H9 (cell line): ENCODE data around the gene EPAS1. TPM values are rescaled to one million over a fixed set of nuclear protein-coding genes. Genes with fewer than 3 reads are reported as not detected.

Experiments
- DNase-seq: peaks from one replicate; pipeline ENCODE4 v3.0.0-alpha.2; 2017
- H2AFZ ChIP-seq: one replicate; pipeline ENCODE4 v1.6.1; 2013; ENCODE audit warnings: mild to moderate bottlenecking, low read length, control low read depth, moderate library complexity
- H2AK5ac ChIP-seq: 2 replicates; pipeline ENCODE4 v1.6.1; 2013; ENCODE audit warnings: low read length, control low read depth, mixed read lengths; ENCODE audit not compliant: insufficient read length
- H2BK120ac ChIP-seq: one replicate; pipeline ENCODE4 v1.6.1; 2013; ENCODE audit warnings: low read depth, mild to moderate bottlenecking, low read length, control low read depth, inconsistent platforms; ENCODE audit not compliant: poor library complexity, severe bottlenecking
- H2BK12ac ChIP-seq: 2 replicates; pipeline ENCODE4 v1.6.1; 2013; ENCODE audit warnings: low read length, control low read depth, mixed read lengths, low read depth; ENCODE audit not compliant: insufficient read length
- H2BK15ac ChIP-seq: 2 replicates; pipeline ENCODE4 v1.6.1; 2013; ENCODE audit warnings: low read depth, low read length, control low read depth
- H2BK20ac ChIP-seq: one replicate; pipeline ENCODE4 v1.6.1; 2013; ENCODE audit warnings: low read depth, mild to moderate bottlenecking, low read length, control low read depth, inconsistent platforms; ENCODE audit not compliant: poor library complexity, severe bottlenecking
- H2BK5ac ChIP-seq: 2 replicates; pipeline ENCODE4 v1.6.1; 2013; ENCODE audit warnings: low read length, control low read depth, mixed read lengths; ENCODE audit not compliant: insufficient read length
- H3K14ac ChIP-seq: 2 replicates; pipeline ENCODE4 v1.6.1; 2013; ENCODE audit warnings: low read length, control low read depth; ENCODE audit not compliant: insufficient read depth
- H3K18ac ChIP-seq: 2 replicates; pipeline ENCODE4 v1.6.1; 2013; ENCODE audit warnings: low read depth, mild to moderate bottlenecking, mixed read lengths, low read length, control low read depth; ENCODE audit not compliant: insufficient read length
- H3K23ac ChIP-seq: 2 replicates; pipeline ENCODE4 v1.6.1; 2013; ENCODE audit warnings: low read length, control low read depth, mixed read lengths, low read depth; ENCODE audit not compliant: insufficient read length
- H3K23me2 ChIP-seq: 2 replicates; pipeline ENCODE4 v1.6.1; 2013; ENCODE audit warnings: low read depth, mild to moderate bottlenecking, mixed read lengths, low read length, control low read depth; ENCODE audit not compliant: insufficient read length, poor library complexity, severe bottlenecking
- H3K27ac ChIP-seq: 2 replicates; pipeline ENCODE4 v1.5.1; 2013; ENCODE audit warnings: low read length, control low read depth, mixed read lengths, low read depth; ENCODE audit not compliant: insufficient read length
- H3K27me3 ChIP-seq: 2 replicates; pipeline ENCODE4 v1.6.1; 2013; ENCODE audit warnings: low read length, control low read depth, inconsistent platforms; ENCODE audit not compliant: insufficient read depth
- H3K4ac ChIP-seq: 2 replicates; pipeline ENCODE4 v1.6.1; 2013; ENCODE audit warnings: low read depth, mild to moderate bottlenecking, control low read depth, inconsistent platforms, low read length, moderate library complexity
- H3K4me1 ChIP-seq: 2 replicates; pipeline ENCODE4 v1.6.1; 2013; ENCODE audit warnings: low read length, control low read depth, inconsistent platforms; ENCODE audit not compliant: insufficient read depth
- H3K4me2 ChIP-seq: 2 replicates; pipeline ENCODE4 v1.6.1; 2013; ENCODE audit warnings: low read length, control low read depth, mixed read lengths; ENCODE audit not compliant: insufficient read length, insufficient read depth
- H3K56ac ChIP-seq: 2 replicates; pipeline ENCODE4 v1.6.1; 2013; ENCODE audit warnings: low read depth, mild to moderate bottlenecking, mixed read lengths, low read length, control low read depth; ENCODE audit not compliant: insufficient read length
- H3K79me1 ChIP-seq: 2 replicates; pipeline ENCODE4 v1.6.1; 2013; ENCODE audit warnings: low read depth, mild to moderate bottlenecking, moderate library complexity, low read length, control low read depth, inconsistent platforms; ENCODE audit not compliant: insufficient read depth, poor library complexity, severe bottlenecking
- H3K79me2 ChIP-seq: 2 replicates; pipeline ENCODE4 v1.6.1; 2013; ENCODE audit warnings: low read length, control low read depth, inconsistent platforms; ENCODE audit not compliant: insufficient read depth
- H3K9ac ChIP-seq: 2 replicates; pipeline ENCODE4 v1.6.1; 2013; ENCODE audit warnings: low read length, control low read depth, mixed read lengths; ENCODE audit not compliant: insufficient read length; ENCODE audit errors: extremely low read depth
- H3K9me3 ChIP-seq: one replicate; pipeline ENCODE4 v1.6.1; 2013; ENCODE audit warnings: low read depth, low read length, inconsistent platforms; ENCODE audit not compliant: control insufficient read depth
- H3T11ph ChIP-seq: one replicate; pipeline ENCODE4 v1.6.1; 2013; ENCODE audit warnings: mild to moderate bottlenecking, low read length, control low read depth, inconsistent platforms
- H4K20me1 ChIP-seq: one replicate; pipeline ENCODE4 v1.6.1; 2013; ENCODE audit not compliant: control insufficient read depth, insufficient read length, insufficient read depth
- H4K5ac ChIP-seq: 2 replicates; pipeline ENCODE4 v1.6.1; 2013; ENCODE audit warnings: low read depth, mild to moderate bottlenecking, mixed read lengths, low read length, control low read depth; ENCODE audit not compliant: insufficient read length
- H4K8ac ChIP-seq: replicated peaks from 2 replicates; pipeline ENCODE4 v1.6.1; 2013; ENCODE audit warnings: low read length, control low read depth, mixed read lengths, low read depth; ENCODE audit not compliant: insufficient read length
- H4K91ac ChIP-seq: 2 replicates; pipeline ENCODE4 v1.6.1; 2013; ENCODE audit warnings: low read depth, mild to moderate bottlenecking, moderate library complexity, mixed read lengths, low read length, control low read depth; ENCODE audit not compliant: insufficient read length
- H3K27ac Mint-ChIP-seq, 3 experiments: 2 replicates in 2 of 3; 3 replicates in 1 of 3; pipeline ENCODE4 v1.8.0; 2020 to 2021; ENCODE audit warnings: mixed read lengths in 3 of 3, mild to moderate bottlenecking in 1 of 3, moderate library complexity in 1 of 3
- H3K27me3 Mint-ChIP-seq: 2 replicates; pipeline ENCODE4 v1.8.0; 2021; ENCODE audit warnings: low read depth, mild to moderate bottlenecking, moderate library complexity, mixed read lengths
- H3K36me3 Mint-ChIP-seq, 3 experiments: 2 replicates in 2 of 3; 3 replicates in 1 of 3; pipeline ENCODE4 v1.8.0; 2020 to 2021; ENCODE audit warnings: low read depth in 3 of 3, mixed read lengths in 3 of 3; ENCODE audit not compliant: insufficient read depth in 1 of 3
- H3K4me1 Mint-ChIP-seq, 2 experiments: 2 replicates each; pipeline ENCODE4 v1.8.0; 2020; ENCODE audit warnings: mixed read lengths in 2 of 2
- H3K4me3 Mint-ChIP-seq, 2 experiments: 2 replicates in 1 of 2; 3 replicates in 1 of 2; pipeline ENCODE4 v1.8.0; 2020 to 2021; ENCODE audit warnings: mild to moderate bottlenecking in 2 of 2, mixed read lengths in 2 of 2, moderate library complexity in 1 of 2
- H3K9me3 Mint-ChIP-seq, 2 experiments: 2 replicates in 1 of 2; 3 replicates in 1 of 2; pipeline ENCODE4 v1.8.0; 2020; ENCODE audit warnings: mild to moderate bottlenecking in 2 of 2, mixed read lengths in 2 of 2, moderate library complexity in 1 of 2
- CTCF ChIP-seq: fragments of 200-600 bp; sonication (generic); conservative IDR thresholded peaks from 3 replicates; pipeline ENCODE4 v1.8.0; 2021; ENCODE audit warnings: antibody characterized with exemption, mild to moderate bottlenecking
- whole genome bisulfite sequencing: extraction: QIAGEN DNeasy Blood & Tissue Kit; methylation state at CpG from one replicate; pipeline ENCODE4 v1.1.7; 2013; ENCODE audit warnings: missing lambda C conversion rate, low lambda C conversion rate, mixed read lengths; ENCODE audit not compliant: insufficient read length; ENCODE audit errors: extremely low coverage; 5-methylcytosine and 5-hydroxymethylcytosine counted together
- total RNA-seq: library from RNA; stranded (reverse); gene quantifications from 2 replicates; pipeline ENCODE4 v1.2.1, GENCODE V29; 2021

Gene EPAS1
- total RNA-seq, 1 experiment from 2014 or later, result 1.1 TPM

- Histone ChIP-seq H3K14ac (no peak overlapping the region), H2BK120ac (no peak overlapping the region), H4K8ac (no peak overlapping the region), H2BK12ac (no peak overlapping the region), H3K56ac (no peak overlapping the region), H2AFZ (no peak overlapping the region), H3K9ac (no peak overlapping the region), H3T11ph (no peak overlapping the region), H2BK5ac (no peak overlapping the region), H3K27me3 (peaks cover 29% of the 10 kb centered on the region), H4K5ac (no peak overlapping the region), H3K23ac (no peak overlapping the region), H3K4me1 (peaks cover 6% of the 10 kb centered on the region; the same call in 1 of the 2 replicates), H4K91ac (no peak overlapping the region), H3K4me2 (no peak overlapping the region), H2BK15ac (no peak overlapping the region), H3K27ac (no peak overlapping the region), H3K23me2 (peaks cover 13% of the 10 kb centered on the region), H2BK20ac (no peak overlapping the region), H3K18ac (no peak overlapping the region), H3K79me2 (no peaks in the 10 kb centered on the region), H3K9me3 (no peaks in the 10 kb centered on the region), H3K4ac (no peak overlapping the region), H4K20me1 (no peaks in the 10 kb centered on the region), H3K79me1 (no peaks in the 10 kb centered on the region), H2AK5ac (no peak overlapping the region)
- Mint-ChIP-seq H3K4me1 (peaks cover 37 to 53% of the 10 kb centered on the region in 2 experiments), H3K4me3 (no peak overlapping the region), H3K9me3 (peaks cover 8 to 12% of the 10 kb centered on the region in 2 experiments), H3K36me3 (peaks cover 2 to 12% (median 9%) of the 10 kb centered on the region in 3 experiments; a peak in 6 of 7 replicates), H3K27me3 (peaks cover 89% of the 10 kb centered on the region), H3K27ac (no peak overlapping the region)
- DNase-seq, result no peak
- no peak for TF ChIP-seq CTCF
- WGBS, result no CpG with 5 or more reads among the region's 4 CpGs
These were observed 4.9 kb downstream of the EPAS1 start for GRCh38 chr2:46302005-46302695.
